Ovary (tissue), 9 donors: Measurements from ENCODE around the gene GH2. TPM values are rescaled to one million over a fixed set of nuclear protein-coding genes. Genes with fewer than 3 reads are reported as not detected.
"Not testable (repeated sequence)": the region's sequence is repeated elsewhere in the genome, so short reads cannot be mapped to it uniquely, and the experiment has no call there.

ENCODE experiments used
- DNase-seq, 5 donors: peaks; one replicate each; pipeline ENCODE4 v3.0.0-alpha.2; 2019 to 2020
- H3K27ac ChIP-seq, 2 donors: fragments of 200-600 bp; one replicate each; pipeline versions ENCODE4 v1.5.1 to v1.8.0; 2019 to 2022
- H3K27me3 ChIP-seq: fragments of 200-600 bp; one replicate; pipeline ENCODE4 v1.8.0; 2022
- H3K36me3 ChIP-seq: fragments of 200-600 bp; sonication (generic); one replicate; pipeline ENCODE4 v1.5.1; 2019
- H3K4me1 ChIP-seq: one replicate; pipeline ENCODE4 v1.8.1; 2013; ENCODE audit warnings: mild to moderate bottlenecking, moderate library complexity; ENCODE audit not compliant: insufficient read depth
- H3K4me3 ChIP-seq: fragments of 200-600 bp; sonication (generic); one replicate; pipeline ENCODE4 v1.5.1; 2017
- H3K9me3 ChIP-seq, 2 donors: fragments of 200-600 bp in 1 of 2; sonication (generic) in 1 of 2; one replicate each; pipeline versions ENCODE4 v1.5.1 to v1.8.1; 2013 to 2019; ENCODE audit warnings: mild to moderate bottlenecking in 1 of 2, moderate library complexity in 1 of 2
- CTCF ChIP-seq, 3 donors: fragments of 450-650 bp in 2 of 3; fragments of 200-600 bp in 1 of 3; IDR thresholded peaks; one replicate each; pipeline versions ENCODE4 v1.5.1 to v1.8.0; 2016 to 2022; ENCODE audit warnings: antibody characterized with exemption in 3 of 3, mild to moderate bottlenecking in 1 of 3
- EP300 ChIP-seq: sonication (generic); formaldehyde crosslinking; IDR thresholded peaks from one replicate; pipeline ENCODE4 v1.6.1; 2017; ENCODE audit warnings: antibody characterized with exemption
- POLR2A ChIP-seq: fragments of 450-650 bp; IDR thresholded peaks from one replicate; pipeline ENCODE4 v1.6.1; 2017; ENCODE audit warnings: antibody characterized with exemption, mild to moderate bottlenecking, moderate library complexity
- WGBS, 3 donors: extraction: QIAGEN DNeasy Blood & Tissue Kit in 1 of 3; methylation state at CpG; one replicate each; pipeline versions ENCODE4 v1.1.5 to v1.1.7; 2013 to 2017; 5-methylcytosine and 5-hydroxymethylcytosine counted together
- intact Hi-C, 4 donors: fragments of 100-400 bp; cut with DNase I; formaldehyde crosslinking; loops; one replicate each; pipeline versions ENCODE4 v1.11.0 to v1.15.1; 2022 to 2023
- polyA plus RNA-seq, 2 donors: library from polyadenylated mRNA; stranded (reverse); fragments of 200-250 nt in 1 of 2; fragments of 350-450 nt in 1 of 2; fragmentation: Illumina TruSeq in 1 of 2; extraction: RNeasy Lipid Tissue Mini Kit (QIAGEN cat#74804) in 1 of 2; gene quantifications; one replicate each; pipeline ENCODE4 v1.2.3, GENCODE V29; 2013 to 2014
- total RNA-seq, 7 donors: library from RNA; depleted of rRNA in 2 of 7; stranded (reverse); fragments of >200 nt in 2 of 7; fragmentation: NEBNext Ultra II Directional in 3 of 7; extraction: Animal tissue kit (Norgen Biotek cat#: 25700) in 3 of 7; gene quantifications; one replicate each; pipeline versions ENCODE4 v1.1.0 to v1.2.4, GENCODE V29; 2016 to 2023
- donor health status: DM: no; HTN: no; CAD: no; lungs with moderate emphysema.
- donor health status: DM: no; HTN: no; CAD: no.
- donor health status: Bipolar disorder and iron deficiency.
- donor health status: DM: yes; HTN: yes; CAD: no.
- donor health status: DM: no; HTN: no; CAD: no.
- donor health status: DM: yes; HTN: yes; CAD: no.

The GH2 gene
- total and polyA plus RNA-seq, 9 donors, result not detected

GRCh38 chr17:63911657-63912100 lies 29.9 kb upstream of the GH2 start:
- H3K27ac ChIP-seq, result no peak overlapping the region
- 34 to 37% (median 36%) methylated on average over 8 of the region's 8 CpGs for WGBS, 3 donors
- no peaks in the 10 kb centered on the region for H3K27me3 ChIP-seq
- no peaks in the 10 kb centered on the region for H3K9me3 ChIP-seq
- H3K36me3 ChIP-seq, result no peaks in the 10 kb centered on the region
- TF ChIP-seq EP300 (no peak), CTCF (IDR thresholded peaks at IDR 0.05) (peak; percentile 39 to 47 (median 45))
- no peaks in the 10 kb centered on the region for H3K4me1 ChIP-seq
- DNase-seq, result peak; percentile 31 to 61 (median 53)
- H3K4me3 ChIP-seq, result no peak overlapping the region
- intact Hi-C loops, result loop anchor here in 3 of 4 donors (5.0 to 10.0 kb wide), 4 partner anchors 113 to 373 kb away; partner anchors contain the start of genes ERN1 (in 2 of the 3) and ICAM2 (in 1 of the 3)

GRCh38 chr17:63911041-63911635 lies 29.4 kb upstream of the GH2 start, which contains the start of gene CSHL1:
Gene CSHL1, minus strand, starts transcription at chr17:63911258. Its CDS starts 62 bp downstream, at chr17:63911196.
- WGBS, 3 donors, result 71 to 78% (median 72%) methylated on average over 15 of the region's 15 CpGs
- Histone ChIP-seq H3K36me3 (no peaks in the 10 kb centered on the region), H3K9me3 (no peaks in the 10 kb centered on the region), H3K4me3 (no peak within 1 kb of the TSS), H3K4me1 (no peaks in the 10 kb centered on the region), H3K27me3 (no peaks in the 10 kb centered on the region), H3K27ac (no peak within 1 kb of the TSS)
- TF ChIP-seq EP300 (no peak), POLR2A (no peak)
- intact Hi-C loops, result loop anchor here in 3 of 4 donors (5.0 to 10.0 kb wide), 4 partner anchors 114 to 374 kb away; partner anchors contain the start of genes ERN1 (in 2 of the 3) and ICAM2 (in 1 of the 3)
- no peak for DNase-seq

GRCh38 chr17:63910096-63910495 lies 28.4 kb upstream of the GH2 start:
- no peaks in the 10 kb centered on the region for H3K36me3 ChIP-seq
- 87 to 91% (median 90%) methylated on average over 14 of the region's 14 CpGs for WGBS, 3 donors
- TF ChIP-seq EP300, result no peak
- no peak for TF ChIP-seq POLR2A
- no peak for TF ChIP-seq CTCF (IDR thresholded peaks at IDR 0.05)
- no peaks in the 10 kb centered on the region for H3K4me1 ChIP-seq
- no peaks in the 10 kb centered on the region for H3K27me3 ChIP-seq
- no peaks in the 10 kb centered on the region for H3K9me3 ChIP-seq
- intact Hi-C loops, result loop anchor here in 3 of 4 donors (5.0 to 10.0 kb wide), 4 partner anchors 115 to 375 kb away; partner anchors contain the start of genes ERN1 (in 2 of the 3) and ICAM2 (in 1 of the 3)
- H3K27ac ChIP-seq, result no peak overlapping the region
- no peak overlapping the region for H3K4me3 ChIP-seq
- no peak for DNase-seq

- H3K9me3 ChIP-seq, H3K36me3 ChIP-seq, H3K4me3 ChIP-seq, H3K27ac ChIP-seq, H3K4me1 ChIP-seq, H3K27me3 ChIP-seq, intact Hi-C loops, DNase-seq: not testable (repeated sequence)
- WGBS, 3 donors, result 93 to 95% (median 94%) methylated on average over 10 of the region's 10 CpGs
Measured at GRCh38 chr17:63909586-63909985, 27.8 kb upstream of the GH2 start.

GRCh38 chr17:63907161-63907778 lies 25.5 kb upstream of the GH2 start:
- H3K36me3 ChIP-seq, H3K4me1 ChIP-seq, intact Hi-C loops, H3K27me3 ChIP-seq, H3K4me3 ChIP-seq, H3K27ac ChIP-seq, H3K9me3 ChIP-seq: not testable (repeated sequence)
- DNase-seq, result peak in 1 of 5 donors; percentile 40
- WGBS, 3 donors, result 29 to 42% (median 36%) methylated on average over 10 to 12 of the region's 12 CpGs

GRCh38 chr17:63904796-63905195 lies 23.1 kb upstream of the GH2 start:
- H3K9me3 ChIP-seq, H3K4me1 ChIP-seq, H3K27ac ChIP-seq, H3K4me3 ChIP-seq, DNase-seq, intact Hi-C loops, H3K27me3 ChIP-seq, H3K36me3 ChIP-seq: not testable (repeated sequence)
- WGBS, 3 donors, result 92 to 96% (median 93%) methylated on average over 8 of the region's 8 CpGs

- DNase-seq, H3K27me3 ChIP-seq, H3K4me3 ChIP-seq, H3K4me1 ChIP-seq, H3K27ac ChIP-seq, H3K9me3 ChIP-seq, H3K36me3 ChIP-seq, intact Hi-C loops: not testable (repeated sequence)
- 47 to 52% (median 48%) methylated on average over 5 of the region's 5 CpGs for WGBS, 3 donors
Measured at GRCh38 chr17:63903787-63904201, 22.1 kb upstream of the GH2 start.

- H3K27me3 ChIP-seq, H3K4me3 ChIP-seq, DNase-seq, H3K4me1 ChIP-seq, H3K9me3 ChIP-seq, H3K27ac ChIP-seq, H3K36me3 ChIP-seq: not testable (repeated sequence)
- WGBS, 3 donors, result 56 to 68% (median 61%) methylated on average over 2 of the region's 2 CpGs
- intact Hi-C loops, result loop anchor here in 1 of 4 donors (2.0 kb wide), 1 partner anchor 17 kb away; no protein-coding TSS in a partner anchor
Measured at GRCh38 chr17:63901971-63902370, 20.2 kb upstream of the GH2 start.
